Nephron (organoid): Measurements from ENCODE around the gene OBSCN.

ENCODE experiments used
- H3K27ac Mint-ChIP-seq, 3 experiments: 2 replicates each; pipeline ENCODE4 v1.8.0; 2020; ENCODE audit warnings: mixed read lengths in 3 of 3, mild to moderate bottlenecking in 2 of 3, moderate library complexity in 1 of 3
- H3K27me3 Mint-ChIP-seq: 2 replicates; pipeline ENCODE4 v1.8.0; 2021; ENCODE audit warnings: low read depth, mild to moderate bottlenecking, moderate library complexity, mixed read lengths
- H3K36me3 Mint-ChIP-seq: 2 replicates; pipeline ENCODE4 v1.8.0; 2020; ENCODE audit warnings: low read depth, mixed read lengths
- H3K4me1 Mint-ChIP-seq: 2 replicates; pipeline ENCODE4 v1.8.0; 2020; ENCODE audit warnings: mixed read lengths
- H3K4me3 Mint-ChIP-seq, 3 experiments: 2 replicates each; pipeline ENCODE4 v1.8.0; 2020; ENCODE audit warnings: mild to moderate bottlenecking in 3 of 3, mixed read lengths in 3 of 3, moderate library complexity in 2 of 3
- H3K9me3 Mint-ChIP-seq: 2 replicates; pipeline ENCODE4 v1.8.0; 2020; ENCODE audit warnings: mixed read lengths
- CTCF ChIP-seq, 3 experiments: fragments of 200-600 bp; sonication (generic); IDR thresholded peaks; one replicate each; pipeline ENCODE4 v1.5.0; 2021; ENCODE audit warnings: antibody characterized with exemption in 3 of 3; ENCODE audit not compliant: unreplicated experiment in 3 of 3

The OBSCN gene

GRCh38 chr1:228368801-228369607 is 161.2 kb downstream of the OBSCN start:
- no peaks in the 10 kb centered on the region for H3K9me3 Mint-ChIP-seq
- H3K36me3 Mint-ChIP-seq: no peaks in the 10 kb centered on the region
- H3K4me1 Mint-ChIP-seq: no peaks in the 10 kb centered on the region
- no peak overlapping the region for H3K27ac Mint-ChIP-seq
- H3K4me3 Mint-ChIP-seq: no peak overlapping the region
- TF ChIP-seq CTCF (IDR thresholded peaks at IDR 0.05; ENCODE audit: unreplicated experiment in 3 of 3): no peak
- no peaks in the 10 kb centered on the region for H3K27me3 Mint-ChIP-seq

- Mint-ChIP-seq H3K4me1 (no peaks in the 10 kb centered on the region), H3K36me3 (no peaks in the 10 kb centered on the region), H3K27me3 (no peaks in the 10 kb centered on the region), H3K4me3 (no peak overlapping the region), H3K9me3 (no peaks in the 10 kb centered on the region), H3K27ac (no peak overlapping the region)
- TF ChIP-seq CTCF (IDR thresholded peaks at IDR 0.05; ENCODE audit: unreplicated experiment in 3 of 3): no peak
Measured at GRCh38 chr1:228369608-228370438, 162.0 kb downstream of the OBSCN start.

GRCh38 chr1:228370439-228370940 is 162.6 kb downstream of the OBSCN start:
- no peak overlapping the region for H3K4me3 Mint-ChIP-seq
- no peak overlapping the region for H3K27ac Mint-ChIP-seq
- H3K9me3 Mint-ChIP-seq: no peaks in the 10 kb centered on the region
- H3K36me3 Mint-ChIP-seq: no peaks in the 10 kb centered on the region
- no peaks in the 10 kb centered on the region for H3K4me1 Mint-ChIP-seq
- TF ChIP-seq CTCF (IDR thresholded peaks at IDR 0.05; ENCODE audit: unreplicated experiment in 3 of 3): no peak
- no peaks in the 10 kb centered on the region for H3K27me3 Mint-ChIP-seq

- Mint-ChIP-seq H3K27me3 (no peaks in the 10 kb centered on the region), H3K4me1 (no peaks in the 10 kb centered on the region), H3K9me3 (no peaks in the 10 kb centered on the region), H3K27ac (no peak overlapping the region), H3K4me3 (no peak overlapping the region), H3K36me3 (peaks cover 2% of the 10 kb centered on the region)
- no peak for TF ChIP-seq CTCF (IDR thresholded peaks at IDR 0.05; ENCODE audit: unreplicated experiment in 3 of 3)
Measured at GRCh38 chr1:228370941-228371740, 163.3 kb downstream of the OBSCN start.

GRCh38 chr1:228371741-228372182 is 163.9 kb downstream of the OBSCN start:
- H3K27me3 Mint-ChIP-seq: no peaks in the 10 kb centered on the region
- no peak overlapping the region for H3K4me3 Mint-ChIP-seq
- peaks cover 5% of the 10 kb centered on the region for H3K36me3 Mint-ChIP-seq
- no peak for TF ChIP-seq CTCF (IDR thresholded peaks at IDR 0.05; ENCODE audit: unreplicated experiment in 3 of 3)
- H3K27ac Mint-ChIP-seq: no peak overlapping the region
- no peaks in the 10 kb centered on the region for H3K4me1 Mint-ChIP-seq
- no peaks in the 10 kb centered on the region for H3K9me3 Mint-ChIP-seq
